Activated effector memory CD4-positive, alpha-beta T cell treated with Interleukin-2 at 50 U/mL for 16 hours (primary cell): ENCODE measurements around the gene MTARC2.

Experiments used
- DNase-seq: peaks from one replicate; pipeline ENCODE4 v3.0.0-alpha.2; 2020

MTARC2 gene

DNA sequence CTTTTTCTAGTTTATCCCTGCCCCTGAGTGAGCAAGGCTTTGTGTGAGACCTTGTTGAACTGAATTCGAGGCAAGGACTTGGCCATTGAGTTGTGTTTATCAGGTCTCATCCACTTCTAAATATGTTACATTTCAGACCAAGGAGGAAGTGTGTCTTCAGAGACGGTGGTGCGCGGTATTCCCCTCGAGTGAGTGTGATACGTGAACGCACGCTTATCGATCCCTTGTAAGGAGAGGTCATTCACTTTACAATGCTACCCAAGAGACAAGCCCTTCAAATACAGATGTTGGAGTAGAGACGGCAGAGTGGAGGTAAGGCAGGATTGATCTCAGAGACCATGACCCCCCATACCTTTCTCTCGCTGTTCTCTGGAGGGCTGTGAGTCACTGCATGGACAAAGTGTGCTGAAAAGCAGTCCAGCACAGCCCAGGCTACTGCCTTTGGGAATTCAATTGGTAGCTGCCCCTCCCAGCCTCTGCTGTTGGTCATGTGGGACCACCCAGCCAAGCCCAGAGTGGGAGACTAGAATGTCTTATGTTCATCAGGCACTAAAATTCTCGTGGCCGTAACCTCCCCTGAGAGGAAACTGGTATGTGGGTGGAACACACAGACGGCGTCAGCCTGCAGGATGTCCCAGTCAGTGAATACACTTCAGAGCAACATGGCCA is 22.3 kb downstream of the MTARC2 start:
- DNase-seq, result no peak

DNA sequence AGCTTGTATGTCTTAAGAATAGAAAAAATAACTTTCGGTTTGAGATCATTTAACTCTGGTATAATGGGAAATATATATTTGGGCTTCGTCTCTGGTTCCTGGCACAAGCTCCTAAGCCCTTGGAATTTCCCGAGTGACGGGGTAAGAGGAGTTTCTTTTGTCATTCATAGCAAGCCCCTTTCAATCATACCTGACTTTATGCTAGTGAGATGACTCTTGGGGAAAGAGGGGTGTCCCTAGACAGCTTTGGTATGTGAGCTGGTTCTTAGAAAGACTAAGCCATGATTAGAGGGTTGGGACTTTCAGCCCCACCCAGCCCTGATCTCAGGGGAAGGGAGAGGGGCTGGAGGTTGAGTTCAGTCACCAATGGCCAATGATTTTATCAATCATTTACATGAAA is 24.7 kb downstream of the MTARC2 start:
- no peak for DNase-seq

DNA sequence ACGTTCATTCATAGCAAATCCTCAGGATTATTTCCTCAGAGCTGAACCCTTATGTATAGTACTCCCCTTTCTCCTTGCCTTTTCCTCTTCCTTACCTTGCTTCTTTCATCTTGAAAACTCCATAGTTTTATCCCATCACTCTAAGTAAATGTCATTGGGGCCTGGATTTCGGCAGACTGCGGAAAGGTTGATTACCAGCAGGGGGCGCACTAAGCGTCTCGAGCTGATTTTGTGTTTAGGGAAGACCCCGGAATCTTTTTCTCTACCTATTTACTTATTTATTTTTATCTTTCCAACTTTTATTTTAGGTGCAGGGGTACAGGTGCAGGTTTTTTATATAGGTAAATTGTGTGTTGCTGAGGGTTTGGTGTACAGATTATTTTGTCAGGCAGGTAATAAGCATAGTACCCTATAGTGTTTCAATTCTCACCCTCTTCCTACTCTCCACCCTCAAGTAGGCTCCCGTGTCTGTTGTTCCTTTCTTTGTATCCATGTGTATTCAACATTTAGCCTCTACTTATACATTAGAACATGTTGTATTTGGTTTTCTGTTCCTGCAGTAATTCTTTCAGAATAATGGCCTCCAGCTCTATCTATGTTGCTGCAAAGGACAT is 27.2 kb downstream of the MTARC2 start:
- no peak for DNase-seq

GRCh38 chr1:220776254-220776653 is 28.1 kb downstream of the MTARC2 start:
- DNase-seq, result no peak

GRCh38 chr1:220776720-220777326 is 28.7 kb downstream of the MTARC2 start:
- DNase-seq, result peak; percentile 15

DNA sequence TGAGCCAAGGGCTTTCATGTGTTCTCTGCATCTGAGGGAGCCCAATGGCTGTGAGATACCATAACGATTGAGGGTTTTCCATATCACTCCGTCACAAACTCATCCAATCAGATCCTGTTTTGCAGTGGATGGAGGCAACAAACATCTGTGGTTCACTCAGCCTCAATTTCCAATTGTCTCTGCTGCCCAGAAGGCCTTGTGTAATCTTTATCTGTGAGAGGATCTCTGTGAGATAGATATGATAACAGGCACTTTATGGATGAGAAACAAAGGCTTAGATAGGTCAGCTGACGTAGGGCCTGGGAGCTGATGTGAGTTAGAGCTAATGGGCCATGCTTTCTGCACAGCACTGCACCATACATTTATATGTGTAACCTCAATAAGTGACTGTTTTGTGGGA is 35.3 kb downstream of the MTARC2 start:
- no peak for DNase-seq

DNA sequence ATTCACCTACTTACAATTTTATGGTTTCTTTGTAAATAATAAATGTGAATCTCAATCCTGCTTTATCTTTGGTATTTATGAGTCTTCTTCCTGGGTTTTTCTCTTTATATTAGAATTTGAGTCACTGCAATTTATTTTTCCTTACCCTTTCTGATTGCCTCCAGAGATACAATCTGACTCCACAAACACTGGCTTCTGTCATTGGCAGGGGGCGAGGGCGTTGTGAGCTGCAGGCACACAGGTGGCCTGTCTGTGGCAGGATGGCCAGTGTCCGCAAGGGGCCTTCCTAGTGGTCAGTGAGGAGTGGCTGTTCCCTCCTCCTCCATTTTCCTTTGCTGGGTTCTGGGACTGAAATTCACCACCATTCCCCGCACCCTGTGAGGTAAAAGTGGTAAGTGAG is 36.6 kb downstream of the MTARC2 start:
- DNase-seq, result no peak

DNA sequence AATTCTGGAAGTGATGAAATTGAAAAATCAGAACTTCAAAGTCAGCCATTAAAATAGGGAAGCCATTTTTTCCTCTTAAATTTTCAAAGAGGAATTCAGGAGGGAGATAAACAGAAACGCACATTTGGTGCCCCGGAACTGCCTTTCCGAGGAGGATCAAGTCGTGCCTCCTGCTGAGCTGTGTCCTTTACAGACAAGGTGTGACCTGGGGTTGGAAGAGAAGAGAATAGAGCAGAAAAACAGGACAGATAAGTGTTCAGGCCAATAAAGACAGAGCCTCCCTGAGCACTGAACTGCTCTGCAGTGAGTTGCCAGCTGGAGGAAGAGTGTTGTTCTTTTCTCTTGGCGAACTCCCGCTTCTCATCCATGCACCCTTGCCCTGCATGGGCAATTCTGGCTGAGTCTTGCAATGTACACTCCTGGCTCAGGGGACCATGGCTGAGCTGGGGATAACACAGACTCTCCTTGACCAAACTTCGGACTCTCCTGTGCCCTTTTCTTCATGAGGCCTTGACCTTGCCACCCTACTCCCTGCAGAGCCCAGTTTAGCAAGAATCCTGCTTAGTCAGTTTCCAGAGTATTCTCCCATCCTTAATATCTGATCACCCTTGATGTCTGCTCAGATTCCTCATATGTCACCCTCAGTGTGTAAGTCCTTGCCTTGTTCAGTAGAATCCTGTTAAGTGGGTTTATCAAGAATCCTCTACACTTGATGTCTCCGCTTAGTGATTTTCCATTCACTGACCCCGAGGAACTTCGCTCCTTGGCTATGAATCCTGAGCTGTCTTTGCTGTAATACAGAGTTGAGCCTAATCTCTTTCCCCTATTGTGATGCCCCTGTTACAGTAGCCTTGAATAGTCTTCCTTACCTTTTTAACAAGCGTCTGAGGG is 37.3 kb downstream of the MTARC2 start:
- DNase-seq, result no peak

DNA sequence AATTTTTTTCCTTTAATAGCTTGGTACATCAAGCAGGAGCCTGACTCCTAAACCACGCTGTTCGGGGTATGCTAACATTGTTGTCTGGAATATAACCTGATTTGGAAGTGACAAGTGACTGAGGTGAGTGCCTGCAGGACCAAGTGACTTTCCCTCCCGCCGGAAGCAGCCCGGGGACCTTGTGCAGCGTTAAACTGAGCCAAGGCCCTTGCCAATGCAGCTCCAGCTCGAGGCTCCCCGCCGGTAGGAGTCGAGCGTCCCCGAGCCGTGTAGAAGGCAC is 37.9 kb downstream of the MTARC2 start:
- no peak for DNase-seq

- DNase-seq, result no peak
Measured at GRCh38 chr1:220786337-220787068, 38.4 kb downstream of the MTARC2 start, which contains the start of gene MTARC1. Gene MTARC1 (plus strand): TSS chr1:220786913. CDS start chr1:220786945, 32 bp downstream.

DNA sequence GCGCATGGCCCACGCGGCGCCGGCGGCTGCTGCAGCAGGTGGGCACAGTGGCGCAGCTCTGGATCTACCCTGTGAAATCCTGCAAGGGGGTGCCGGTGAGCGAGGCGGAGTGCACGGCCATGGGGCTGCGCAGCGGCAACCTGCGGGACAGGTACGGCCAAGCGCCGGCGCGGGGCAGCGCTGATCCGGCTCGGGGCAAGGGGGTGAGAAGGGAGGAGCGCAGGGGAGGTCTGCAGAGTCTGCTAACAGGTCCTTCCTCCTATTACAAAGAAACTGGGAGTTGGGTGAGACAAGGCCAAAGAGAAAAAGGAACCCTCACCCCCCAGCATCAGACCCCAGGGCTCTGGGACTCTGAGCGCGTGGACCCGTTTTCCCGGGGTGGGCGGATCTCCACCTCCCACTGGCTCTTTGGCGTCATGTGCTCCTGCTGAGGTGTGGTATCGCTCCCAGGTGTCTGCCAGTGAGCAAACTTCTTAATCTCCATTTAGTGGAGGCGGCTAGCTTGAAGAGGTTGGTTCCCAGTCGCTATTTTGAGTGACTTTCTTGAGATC is 39.0 kb downstream of the MTARC2 start:
- DNase-seq, result no peak

- no peak for DNase-seq
Measured at GRCh38 chr1:220788900-220789299, 40.8 kb downstream of the MTARC2 start.

DNA sequence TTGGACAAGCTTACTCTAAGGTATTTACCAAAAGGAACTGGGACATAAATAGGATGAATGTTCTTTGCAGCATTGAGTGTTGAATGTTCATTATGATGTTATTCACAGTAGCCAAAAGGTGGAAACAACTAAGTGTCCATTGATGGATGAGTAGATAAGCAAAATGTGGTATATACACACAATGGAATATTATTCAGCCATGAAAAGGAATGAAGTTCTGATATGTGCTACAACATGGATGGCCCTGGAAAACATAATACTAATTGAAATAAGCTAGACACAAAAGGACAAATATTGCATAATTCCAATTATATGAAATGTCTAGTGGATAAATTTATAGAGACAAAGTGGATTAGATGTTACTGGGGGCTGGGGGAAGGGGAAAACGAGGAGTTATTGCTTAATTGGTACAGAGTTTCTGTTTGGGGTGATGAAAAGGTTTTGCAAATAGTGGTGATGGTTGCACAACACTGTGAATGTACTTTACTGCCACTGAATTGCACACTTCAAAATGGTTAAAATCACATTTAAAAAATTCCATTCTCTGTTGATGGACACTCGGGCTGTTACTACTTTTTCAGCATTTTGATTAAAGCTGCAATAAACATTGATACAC is 41.5 kb downstream of the MTARC2 start:
- DNase-seq, result no peak

- DNase-seq, result no peak
Measured at GRCh38 chr1:220791285-220791684, 43.2 kb downstream of the MTARC2 start.

GRCh38 chr1:220791956-220792355 is 43.8 kb downstream of the MTARC2 start:
- no peak for DNase-seq

DNA sequence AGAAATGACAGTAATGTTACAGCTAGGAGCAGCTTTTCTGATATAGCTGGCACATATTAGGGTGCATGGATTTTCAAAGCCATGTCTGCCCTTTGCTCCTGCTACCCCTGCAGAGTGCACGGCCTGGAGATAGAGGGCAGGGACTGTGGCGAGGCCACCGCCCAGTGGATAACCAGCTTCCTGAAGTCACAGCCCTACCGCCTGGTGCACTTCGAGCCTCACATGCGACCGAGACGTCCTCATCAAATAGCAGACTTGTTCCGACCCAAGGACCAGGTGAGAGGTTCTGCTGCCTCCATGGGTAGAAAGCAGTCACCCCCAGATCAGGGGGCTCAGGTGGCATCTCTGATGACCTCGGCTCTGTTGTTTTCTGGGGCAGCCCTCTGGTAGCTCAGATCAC is 48.4 kb downstream of the MTARC2 start:
- no peak for DNase-seq

DNA sequence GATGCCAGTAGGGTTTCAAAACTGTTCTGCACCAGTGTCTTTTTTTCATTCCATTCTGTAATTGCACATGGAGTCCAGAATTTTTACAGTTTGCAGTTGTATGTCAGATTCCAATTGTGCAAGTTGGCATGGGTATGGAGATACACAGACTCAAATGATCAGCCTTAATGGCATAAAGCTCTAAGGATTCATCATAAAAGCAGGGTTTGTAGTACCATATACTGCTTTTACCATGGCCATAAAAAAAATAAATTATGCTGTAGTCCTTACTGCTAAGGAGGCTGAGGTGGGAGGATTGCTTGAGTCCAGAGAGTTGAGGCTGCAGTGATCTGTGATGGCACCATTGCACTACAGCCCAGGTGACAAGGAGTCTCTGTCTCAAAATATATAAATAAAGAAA is 48.9 kb downstream of the MTARC2 start:
- DNase-seq, result no peak

- no peak for DNase-seq
Measured at GRCh38 chr1:220797553-220797952, 49.4 kb downstream of the MTARC2 start.

DNA sequence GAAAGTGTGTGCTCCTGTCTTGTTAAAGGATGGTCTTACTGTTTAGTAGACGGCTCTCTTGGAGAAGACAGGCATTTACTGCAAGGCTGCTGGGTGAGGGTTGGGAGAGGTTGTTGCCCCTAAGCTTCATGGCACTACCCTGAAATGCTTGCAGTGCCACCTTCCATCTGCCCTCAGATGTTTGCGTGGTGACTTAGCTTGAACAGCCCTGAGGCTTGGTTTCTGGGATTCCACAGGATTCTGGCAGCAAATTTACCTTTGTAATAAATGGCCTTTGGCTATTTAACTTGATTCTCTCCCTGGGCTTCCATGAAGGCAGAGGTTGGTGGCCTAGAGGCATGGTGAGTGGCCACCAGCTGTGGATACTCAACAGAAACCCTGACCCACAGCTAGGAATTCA is 50.2 kb downstream of the MTARC2 start:
- no peak for DNase-seq

DNA sequence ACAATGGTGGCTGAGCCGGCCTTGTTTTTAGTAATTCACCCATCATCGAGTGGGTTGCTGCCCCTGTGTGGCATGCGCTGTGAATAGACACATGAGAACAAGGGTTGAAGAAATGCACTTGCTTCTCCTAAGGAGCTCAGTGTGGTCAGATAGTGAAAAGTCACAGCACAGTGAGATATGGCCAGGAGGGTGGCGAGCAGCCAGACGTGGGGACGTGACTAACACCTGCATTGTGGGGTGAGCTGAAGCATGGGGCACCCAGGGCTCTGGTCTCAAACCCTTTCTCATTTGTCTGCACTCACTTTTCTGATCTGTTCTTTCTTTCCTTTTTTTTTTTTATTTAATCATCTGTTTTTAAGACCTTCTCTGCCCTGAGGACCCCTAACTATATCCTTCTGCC is 52.1 kb downstream of the MTARC2 start:
- no peak for DNase-seq

GRCh38 chr1:220803401-220804201 is 55.5 kb downstream of the MTARC2 start:
- no peak for DNase-seq
